SH-SY5Y (cell line): ENCODE data around the gene OSBPL1A.

Source experiments
- GATA2 ChIP-seq: IDR thresholded peaks from 2 replicates; pipeline ENCODE4 v1.6.1; 2011; ENCODE audit warnings: mild to moderate bottlenecking, low read depth, low read length
- GATA3 ChIP-seq: IDR thresholded peaks from 2 replicates; pipeline ENCODE4 v1.6.1; 2011; ENCODE audit warnings: low read depth, mild to moderate bottlenecking, low read length, moderate library complexity

DNA sequence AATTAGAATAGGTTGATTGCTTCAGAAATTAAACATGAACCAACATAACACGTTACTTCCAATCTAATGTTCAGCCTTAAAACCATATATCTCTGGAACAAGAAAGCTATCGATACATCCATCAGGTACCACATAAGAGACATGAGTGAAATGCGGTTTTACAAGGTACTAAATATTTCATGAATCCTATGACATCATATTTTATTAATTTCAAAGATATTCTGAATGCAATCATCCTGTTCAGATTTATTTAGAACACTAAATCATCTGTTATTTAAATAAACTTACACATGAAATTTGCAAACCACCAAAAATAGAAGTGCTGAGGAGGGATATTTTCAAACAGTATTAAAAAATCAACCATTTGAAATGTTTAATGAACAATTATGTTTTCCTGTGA, 119.0 kb downstream of the OSBPL1A start:
- TF ChIP-seq GATA2 (no peak), GATA3 (no peak)
